Left colon (tissue), 2 donors: Measurements from ENCODE around the gene ARHGAP26. TPM values are rescaled to one million over a fixed set of nuclear protein-coding genes. Genes with fewer than 3 reads are reported as not detected.

Source experiments
- ATAC-seq: fragments of 200-7000 bp; cut with Tn5 transposase; one replicate; pipeline ENCODE4 v1.9.1; 2020; ENCODE audit warnings: mild to moderate bottlenecking, moderate library complexity
- DNase-seq, 2 donors: peaks; one replicate each; pipeline ENCODE4 v3.0.0-alpha.2; 2020
- intact Hi-C, 2 donors: fragments of 100-400 bp; cut with DNase I in 1 of 2; cut with micrococcal nuclease in 1 of 2; formaldehyde crosslinking; loops; one replicate each; pipeline versions ENCODE4 v1.11.2 to v1.14.0; 2022; cut with DNase I, micrococcal nuclease
- total RNA-seq, 2 donors: library from RNA; stranded (reverse); fragmentation: NEBNext Ultra II Directional; extraction: Animal tissue kit (Norgen Biotek cat#: 25700); gene quantifications; one replicate each; pipeline ENCODE4 v1.2.1, GENCODE V29; 2021
- donor health status: DM: no; HTN: no; CAD: no.
- donor health status: DM: yes; HTN: yes; CAD: no.

ARHGAP26 gene
- total RNA-seq, 2 donors from 2014 or later = 71.6 to 85.1 TPM

GRCh38 chr5:143023411-143024096 lies 253.4 kb downstream of the ARHGAP26 start:
- peak in 1 of 2 donors; percentile 52 for DNase-seq
- intact Hi-C loops = no loop called here
- peak; percentile 20 for ATAC-seq

- DNase-seq (no peak), ATAC-seq (no peak)
- intact Hi-C loops = no loop called here
These were observed 254.2 kb downstream of the ARHGAP26 start for GRCh38 chr5:143024228-143024920.

GRCh38 chr5:143025376-143025775 lies 255.2 kb downstream of the ARHGAP26 start:
- ATAC-seq (no peak), DNase-seq (no peak)
- intact Hi-C loops = no loop called here

- no peak for DNase-seq
- ATAC-seq = no peak
- intact Hi-C loops = no loop called here
These were observed 255.8 kb downstream of the ARHGAP26 start for GRCh38 chr5:143025971-143026370.

GRCh38 chr5:143026380-143026779 lies 256.2 kb downstream of the ARHGAP26 start:
- no peak for DNase-seq
- intact Hi-C loops = no loop called here
- ATAC-seq = no peak

GRCh38 chr5:143029293-143029692 lies 259.1 kb downstream of the ARHGAP26 start:
- no peak for ATAC-seq
- intact Hi-C loops = no loop called here
- no peak for DNase-seq

- intact Hi-C loops = no loop called here
- no peak for ATAC-seq
- no peak for DNase-seq
These were observed 260.2 kb downstream of the ARHGAP26 start for GRCh38 chr5:143030349-143030748.

GRCh38 chr5:143031781-143032580 lies 261.8 kb downstream of the ARHGAP26 start:
- DNase-seq = no peak
- intact Hi-C loops = no loop called here
- ATAC-seq = no peak

GRCh38 chr5:143032581-143032836 lies 262.3 kb downstream of the ARHGAP26 start:
- intact Hi-C loops = no loop called here
- ATAC-seq (no peak), DNase-seq (no peak)

GRCh38 chr5:143033535-143034250 lies 263.5 kb downstream of the ARHGAP26 start:
- intact Hi-C loops = no loop called here
- ATAC-seq = no peak
- DNase-seq = no peak

GRCh38 chr5:143036146-143036927 lies 266.2 kb downstream of the ARHGAP26 start:
- DNase-seq = no peak
- no peak for ATAC-seq
- intact Hi-C loops = no loop called here

GRCh38 chr5:143037071-143037470 lies 266.9 kb downstream of the ARHGAP26 start:
- intact Hi-C loops = no loop called here
- DNase-seq (no peak), ATAC-seq (no peak)

GRCh38 chr5:143037708-143038107 lies 267.5 kb downstream of the ARHGAP26 start:
- intact Hi-C loops = no loop called here
- ATAC-seq = no peak
- DNase-seq = no peak

GRCh38 chr5:143040622-143041021 lies 270.4 kb downstream of the ARHGAP26 start:
- DNase-seq (no peak), ATAC-seq (no peak)
- intact Hi-C loops = no loop called here

- intact Hi-C loops = no loop called here
- ATAC-seq (no peak), DNase-seq (no peak)
These were observed 271.3 kb downstream of the ARHGAP26 start for GRCh38 chr5:143041461-143041860.

- intact Hi-C loops = no loop called here
- peak; percentile 37 for ATAC-seq
- no peak for DNase-seq
These were observed 272.0 kb downstream of the ARHGAP26 start for GRCh38 chr5:143041972-143042770.

- DNase-seq (no peak), ATAC-seq (no peak)
- intact Hi-C loops = no loop called here
These were observed 274.1 kb downstream of the ARHGAP26 start for GRCh38 chr5:143044265-143044664.

- DNase-seq = no peak
- ATAC-seq = no peak
- intact Hi-C loops = no loop called here
These were observed 274.9 kb downstream of the ARHGAP26 start for GRCh38 chr5:143045062-143045461.
